Smooth muscle cell (in vitro differentiated cells): ENCODE data around the gene PCCA. TPM values are rescaled to one million over a fixed set of nuclear protein-coding genes. Genes with fewer than 3 reads are reported as not detected.
"Not testable (repeated sequence)": the region's sequence is repeated elsewhere in the genome, so short reads cannot be mapped to it uniquely, and the experiment has no call there.

ENCODE experiments used
- DNase-seq: peaks from one replicate; lab custom pipeline; 2025; ENCODE audit not compliant: unreplicated experiment; lab: John Stamatoyannopoulos, UW
- H2AFZ ChIP-seq: fragments of 200-600 bp; sonication (generic); 2 replicates; pipeline ENCODE4 v1.6.0; 2016; ENCODE audit warnings: antibody characterized with exemption, low read depth, mild to moderate bottlenecking
- H3F3A ChIP-seq: fragments of 200-600 bp; sonication (generic); 2 replicates; pipeline ENCODE4 v1.6.0; 2017; ENCODE audit warnings: antibody characterized with exemption, low read depth
- H3K27ac ChIP-seq: fragments of 200-600 bp; sonication (generic); 2 replicates; pipeline ENCODE4 v1.5.1; 2016; ENCODE audit warnings: low read depth, mild to moderate bottlenecking
- H3K27me3 ChIP-seq: fragments of 200-600 bp; sonication (generic); 2 replicates; pipeline ENCODE4 v1.6.1; 2016; ENCODE audit warnings: low read depth, mild to moderate bottlenecking
- H3K36me3 ChIP-seq: fragments of 200-600 bp; sonication (generic); 2 replicates; pipeline ENCODE4 v1.5.1; 2016; ENCODE audit warnings: low read depth
- H3K4me1 ChIP-seq: fragments of 200-600 bp; sonication (generic); 2 replicates; pipeline ENCODE4 v1.5.1; 2016; ENCODE audit warnings: low read depth
- H3K4me2 ChIP-seq: fragments of 200-600 bp; sonication (generic); 2 replicates; pipeline ENCODE4 v1.6.0; 2016; ENCODE audit warnings: mild to moderate bottlenecking
- H3K4me3 ChIP-seq: fragments of 200-600 bp; sonication (generic); 2 replicates; pipeline ENCODE4 v1.5.1; 2016; ENCODE audit warnings: mild to moderate bottlenecking
- H3K79me2 ChIP-seq: fragments of 200-600 bp; sonication (generic); 2 replicates; pipeline ENCODE4 v1.6.0; 2016; ENCODE audit warnings: low read depth, mild to moderate bottlenecking
- H3K9ac ChIP-seq: fragments of 200-600 bp; sonication (generic); 2 replicates; pipeline ENCODE4 v1.6.0; 2016; ENCODE audit warnings: low read depth
- H3K9me3 ChIP-seq: fragments of 200-600 bp; sonication (generic); replicated peaks from 2 replicates; pipeline ENCODE4 v1.5.1; 2016; ENCODE audit warnings: low read depth
- H4K20me1 ChIP-seq: fragments of 200-600 bp; sonication (generic); 2 replicates; pipeline ENCODE4 v1.6.0; 2016; ENCODE audit warnings: low read depth
- CTCF ChIP-seq: fragments of 200-600 bp; sonication (generic); IDR thresholded peaks from 2 replicates; pipeline ENCODE4 v1.5.1; 2017; ENCODE audit warnings: borderline replicate concordance, mild to moderate bottlenecking, antibody characterized with exemption; ENCODE audit not compliant: insufficient read depth, poor library complexity, severe bottlenecking
- WGBS: methylation state at CpG from one replicate; pipeline ENCODE4 v1.1.7; 2016; ENCODE audit warnings: low lambda C conversion rate; 5-methylcytosine and 5-hydroxymethylcytosine counted together
- polyA plus RNA-seq: library from polyadenylated mRNA; unstranded; fragments of >200 nt; fragmentation: Nextera tagmentation; extraction: Ambion mirVana; gene quantifications from 2 replicates; pipeline ENCODE4 v1.2.1, GENCODE V29; 2016
- total RNA-seq: library from RNA; depleted of rRNA; stranded (reverse); fragments of >200 nt; gene quantifications from 2 replicates; pipeline ENCODE4 v1.2.3, GENCODE V29; 2014

Gene PCCA
- total and polyA plus RNA-seq, 2 experiments from 2014 or later = 19.6 to 24.7 TPM

- no peaks in the 10 kb centered on the region for H3K4me1 ChIP-seq
- no peaks in the 10 kb centered on the region for H3K9me3 ChIP-seq
- no peak overlapping the region for H2AFZ ChIP-seq
- no peak overlapping the region for H3K9ac ChIP-seq
- no peaks in the 10 kb centered on the region for H3K27me3 ChIP-seq
- no peak overlapping the region for H3K27ac ChIP-seq
- no peaks in the 10 kb centered on the region for H3F3A ChIP-seq
- no peaks in the 10 kb centered on the region for H3K79me2 ChIP-seq
- 82% methylated on average over 2 of the region's 2 CpGs for WGBS
- TF ChIP-seq CTCF = no peak
- no peaks in the 10 kb centered on the region for H3K36me3 ChIP-seq
- H3K4me3 ChIP-seq = no peak overlapping the region
- H4K20me1 ChIP-seq = no peaks in the 10 kb centered on the region
- DNase-seq = no peak
- no peak overlapping the region for H3K4me2 ChIP-seq
Observed at GRCh38 chr13:100314132-100314910, 225.4 kb downstream of the PCCA start.

DNA sequence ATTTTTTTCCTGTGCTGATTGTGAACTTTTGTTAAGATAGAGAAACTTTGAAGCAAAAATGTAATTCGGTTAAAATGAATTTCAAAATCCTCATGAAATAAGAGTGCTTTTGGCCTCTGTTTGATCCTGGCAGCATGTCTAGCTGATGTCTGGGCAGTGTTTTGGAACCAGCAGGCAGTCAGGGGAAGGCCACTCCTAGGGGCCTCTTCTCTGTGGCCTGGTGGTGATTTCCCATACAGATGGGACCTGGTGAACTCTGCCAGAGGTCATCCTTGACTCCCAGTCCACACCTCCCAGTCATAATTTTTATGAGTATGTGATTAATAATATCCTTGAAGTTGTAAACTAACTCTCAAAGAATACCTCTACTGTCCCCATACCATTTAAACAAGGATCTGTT lies 226.6 kb downstream of the PCCA start:
- no peak for TF ChIP-seq CTCF
- Histone ChIP-seq H3F3A (no peaks in the 10 kb centered on the region), H3K9me3 (no peaks in the 10 kb centered on the region), H3K27ac (no peak overlapping the region), H4K20me1 (no peaks in the 10 kb centered on the region), H3K4me2 (no peak overlapping the region), H3K4me3 (no peak overlapping the region), H2AFZ (no peak overlapping the region), H3K79me2 (no peaks in the 10 kb centered on the region), H3K9ac (no peak overlapping the region), H3K27me3 (no peaks in the 10 kb centered on the region), H3K4me1 (no peaks in the 10 kb centered on the region), H3K36me3 (no peaks in the 10 kb centered on the region)
- no peak for DNase-seq
- 79% methylated on average over 1 of the region's 1 CpG for WGBS

GRCh38 chr13:100318473-100318872 lies 229.6 kb downstream of the PCCA start:
- H3K27ac ChIP-seq, H3K27me3 ChIP-seq, DNase-seq, H3K79me2 ChIP-seq, H3K4me3 ChIP-seq, H2AFZ ChIP-seq, H3K9ac ChIP-seq, H3K4me1 ChIP-seq, H3K9me3 ChIP-seq, H3K4me2 ChIP-seq, H4K20me1 ChIP-seq, H3F3A ChIP-seq, H3K36me3 ChIP-seq: not testable (repeated sequence)
- 97% methylated on average over 3 of the region's 3 CpGs for WGBS

- Histone ChIP-seq H3K4me3 (no peak overlapping the region), H3K9me3 (no peaks in the 10 kb centered on the region), H2AFZ (no peak overlapping the region), H3K27me3 (no peaks in the 10 kb centered on the region), H3F3A (no peaks in the 10 kb centered on the region), H3K79me2 (no peaks in the 10 kb centered on the region), H3K27ac (no peak overlapping the region), H3K4me1 (no peaks in the 10 kb centered on the region), H4K20me1 (no peaks in the 10 kb centered on the region), H3K4me2 (no peak overlapping the region), H3K9ac (no peak overlapping the region), H3K36me3 (peaks cover 7% of the 10 kb centered on the region)
- no peak for DNase-seq
- WGBS = 100% methylated on average over 1 of the region's 1 CpG
- no peak for TF ChIP-seq CTCF
Observed at GRCh38 chr13:100323937-100324336, 235.0 kb downstream of the PCCA start.
